H1 (cell line): ENCODE measurements around the gene SFR1. TPM values are rescaled to one million over a fixed set of nuclear protein-coding genes. Genes with fewer than 3 reads are reported as not detected.

ENCODE experiments used
- CTCF ChIA-PET: fragments of 300-600 bp; sonication (Branson Sonifier 250); formaldehyde crosslinking; loops from one replicate; lab custom pipeline; 2021; ENCODE audit not compliant: partially characterized antibody; lab: Charles Lee
- POLR2A ChIA-PET: fragments of 300-600 bp; sonication (Branson Sonifier 250); formaldehyde crosslinking; loops from one replicate; lab custom pipeline; 2021; ENCODE audit warnings: inconsistent platforms; ENCODE audit not compliant: partially characterized antibody; lab: Charles Lee
- DNase-seq, 2 experiments: peaks; one replicate each; pipeline versions ENCODE4 v3.0.0 to v3.0.0-alpha.2; 2010 to 2022; ENCODE audit warnings: low spot score in 2 of 2, low read depth in 1 of 2, mixed read lengths in 1 of 2
- FAIRE-seq: peaks from 2 replicates; lab custom pipeline; 2011; peaks lifted over from hg19 to GRCh38; lab: Jason Lieb, UNC
- H2AFZ ChIP-seq: 2 replicates; pipeline ENCODE4 v1.8.1; 2012; ENCODE audit warnings: low read length, inconsistent platforms
- H2AK5ac ChIP-seq: 2 replicates; pipeline ENCODE4 v1.6.1; 2013; ENCODE audit warnings: low read depth, low read length
- H2BK120ac ChIP-seq: replicated peaks from 2 replicates; pipeline ENCODE3; 2013; ENCODE audit warnings: low read depth, low read length, inconsistent platforms
- H2BK12ac ChIP-seq: 2 replicates; pipeline ENCODE4 v1.6.1; 2013; ENCODE audit warnings: low read depth, low read length
- H2BK15ac ChIP-seq: 2 replicates; pipeline ENCODE4 v1.6.1; 2013; ENCODE audit warnings: low read length
- H2BK20ac ChIP-seq: 2 replicates; pipeline ENCODE4 v1.6.1; 2013; ENCODE audit warnings: low read length
- H2BK5ac ChIP-seq: 2 replicates; pipeline ENCODE4 v1.6.1; 2013; ENCODE audit warnings: low read depth, low read length
- H3K14ac ChIP-seq: 2 replicates; pipeline ENCODE4 v1.6.1; 2013; ENCODE audit warnings: inconsistent platforms; ENCODE audit not compliant: insufficient read length
- H3K18ac ChIP-seq: 2 replicates; pipeline ENCODE4 v1.6.1; 2013; ENCODE audit warnings: low read length; ENCODE audit errors: extremely low read depth
- H3K23ac ChIP-seq: 2 replicates; pipeline ENCODE4 v1.6.1; 2013; ENCODE audit warnings: inconsistent platforms; ENCODE audit not compliant: insufficient read length
- H3K23me2 ChIP-seq: 2 replicates; pipeline ENCODE4 v1.6.1; 2013; ENCODE audit warnings: low read depth, low read length
- H3K27ac ChIP-seq: 2 replicates; pipeline ENCODE4 v1.6.1; 2011; ENCODE audit warnings: low read depth, low read length, inconsistent platforms
- H3K27me3 ChIP-seq, 4 experiments: replicated peaks in 1 of 4; 1 replicate in 1 of 4; 2 replicates in 3 of 4; pipeline versions ENCODE4 v1.6.1 to v1.8.1; 2011 to 2013; ENCODE audit warnings: low read length in 3 of 4, mild to moderate bottlenecking in 3 of 4, inconsistent platforms in 2 of 4, mixed read lengths in 2 of 4, moderate library complexity in 1 of 4; ENCODE audit not compliant: control insufficient read depth in 3 of 4, insufficient read depth in 3 of 4; ENCODE audit errors: extremely low read depth in 1 of 4
- H3K36me3 ChIP-seq, 4 experiments: 2 replicates each; pipeline versions ENCODE4 v1.6.1 to v1.8.1; 2011 to 2013; ENCODE audit warnings: mild to moderate bottlenecking in 4 of 4, low read length in 3 of 4, moderate library complexity in 2 of 4, control low read depth in 1 of 4, inconsistent platforms in 1 of 4; ENCODE audit not compliant: insufficient read depth in 4 of 4, control insufficient read depth in 2 of 4
- H3K4ac ChIP-seq: replicated peaks from 2 replicates; pipeline ENCODE3; 2013; ENCODE audit warnings: low read length, low read depth, mixed read lengths, inconsistent platforms; ENCODE audit not compliant: insufficient read length
- H3K4me1 ChIP-seq, 4 experiments: replicated peaks in 1 of 4; 1 replicate in 1 of 4; 2 replicates in 3 of 4; pipeline versions ENCODE4 v1.6.1 to v1.8.1; 2011 to 2013; ENCODE audit warnings: low read length in 3 of 4, inconsistent platforms in 2 of 4, mixed read lengths in 1 of 4; ENCODE audit not compliant: insufficient read depth in 4 of 4, control insufficient read depth in 3 of 4
- H3K4me2 ChIP-seq, 2 experiments: 2 replicates each; pipeline versions ENCODE4 v1.6.1 to v1.8.1; 2011 to 2013; ENCODE audit warnings: low read depth in 2 of 2, low read length in 2 of 2, control low read depth in 1 of 2, inconsistent platforms in 1 of 2, mild to moderate bottlenecking in 1 of 2; ENCODE audit not compliant: insufficient read depth in 1 of 2
- H3K4me3 ChIP-seq, 4 experiments: fragments of 200-600, 300-600 bp in 1 of 4; sonication (generic), shearing (Covaris generic), sonication (Bioruptor Twin) in 1 of 4; 2 replicates each; pipeline versions ENCODE4 v1.5.1 to v1.8.1; 2011 to 2016; ENCODE audit warnings: low read length in 4 of 4, low read depth in 3 of 4, control low read depth in 2 of 4, inconsistent platforms in 2 of 4, mild to moderate bottlenecking in 2 of 4, mixed read lengths in 1 of 4, moderate library complexity in 1 of 4; ENCODE audit not compliant: insufficient read depth in 2 of 4; ENCODE audit errors: extremely low read depth in 1 of 4
- H3K56ac ChIP-seq: replicated peaks from 2 replicates; pipeline ENCODE3; 2013; ENCODE audit warnings: low read depth, mild to moderate bottlenecking, mixed read lengths, low read length, inconsistent platforms; ENCODE audit not compliant: insufficient read length
- H3K79me1 ChIP-seq: 2 replicates; pipeline ENCODE4 v1.6.1; 2013; ENCODE audit warnings: low read depth, low read length, control low read depth
- H3K79me2 ChIP-seq, 2 experiments: 2 replicates each; pipeline versions ENCODE4 v1.6.1 to v1.8.1; 2012 to 2013; ENCODE audit warnings: low read length in 2 of 2, mild to moderate bottlenecking in 2 of 2, inconsistent platforms in 1 of 2; ENCODE audit not compliant: insufficient read depth in 2 of 2, control insufficient read depth in 1 of 2
- H3K9ac ChIP-seq, 4 experiments: replicated peaks in 1 of 4; 1 replicate in 1 of 4; 2 replicates in 3 of 4; pipeline versions ENCODE4 v1.6.1 to v1.8.1; 2011 to 2013; ENCODE audit warnings: low read depth in 3 of 4, low read length in 3 of 4, control low read depth in 2 of 4, mild to moderate bottlenecking in 2 of 4, moderate library complexity in 2 of 4, inconsistent platforms in 1 of 4; ENCODE audit errors: extremely low read depth in 1 of 4
- H3K9me3 ChIP-seq, 2 experiments: 2 replicates each; pipeline versions ENCODE4 v1.6.1 to v1.8.1; 2012 to 2013; ENCODE audit warnings: mild to moderate bottlenecking in 2 of 2, moderate library complexity in 2 of 2, control low read depth in 1 of 2, inconsistent platforms in 1 of 2, low read depth in 1 of 2, low read length in 1 of 2, mixed read lengths in 1 of 2; ENCODE audit not compliant: insufficient read depth in 2 of 2
- H4K20me1 ChIP-seq, 2 experiments: replicated peaks in 1 of 2; 2 replicates each; pipeline versions ENCODE3 to v1.8.1; 2011 to 2013; ENCODE audit warnings: inconsistent platforms in 2 of 2, low read length in 2 of 2, mild to moderate bottlenecking in 1 of 2; ENCODE audit not compliant: insufficient read depth in 2 of 2, control insufficient read depth in 1 of 2
- H4K5ac ChIP-seq: 2 replicates; pipeline ENCODE4 v1.6.1; 2013; ENCODE audit warnings: low read length, low read depth, mixed read lengths, inconsistent platforms; ENCODE audit not compliant: insufficient read length
- H4K8ac ChIP-seq: 2 replicates; pipeline ENCODE4 v1.8.0; 2013; ENCODE audit warnings: mild to moderate bottlenecking, moderate library complexity, low read length, inconsistent platforms; ENCODE audit not compliant: insufficient read depth; ENCODE audit errors: extremely low read depth
- H4K91ac ChIP-seq: replicated peaks from 2 replicates; pipeline ENCODE3; 2013; ENCODE audit warnings: low read length, mixed read lengths, inconsistent platforms; ENCODE audit not compliant: insufficient read length
- GTF2F1 ChIP-seq: IDR thresholded peaks from 2 replicates; pipeline ENCODE4 v1.6.1; 2012; ENCODE audit warnings: low read depth, low read length, improper control_type of control experiment, borderline replicate concordance
- RAD21 ChIP-seq, 2 experiments: IDR thresholded peaks in 1 of 2; conservative IDR thresholded peaks in 1 of 2; 2 replicates each; pipeline ENCODE4 v1.6.1; 2011; ENCODE audit warnings: low read depth in 2 of 2, low read length in 2 of 2, improper control_type of control experiment in 1 of 2, inconsistent platforms in 1 of 2, mild to moderate bottlenecking in 1 of 2, moderate library complexity in 1 of 2
- RFX5 ChIP-seq: IDR thresholded peaks from 2 replicates; pipeline ENCODE4 v1.6.1; 2011; ENCODE audit warnings: low read depth, low read length, improper control_type of control experiment, borderline replicate concordance
- SP4 ChIP-seq: IDR thresholded peaks from 2 replicates; pipeline ENCODE4 v1.6.1; 2012; ENCODE audit warnings: low read length, inconsistent platforms
- SUZ12 ChIP-seq: fragments of 200-600 bp; sonication (generic); IDR thresholded peaks from 2 replicates; pipeline ENCODE4 v1.6.1; 2012; ENCODE audit warnings: mild to moderate bottlenecking, inconsistent platforms, low read length, moderate library complexity, mixed read lengths
- TAF1 ChIP-seq: IDR thresholded peaks from 2 replicates; pipeline ENCODE4 v1.6.1; 2011; ENCODE audit warnings: mild to moderate bottlenecking, low read depth, low read length
- TBP ChIP-seq: IDR thresholded peaks from 2 replicates; pipeline ENCODE4 v1.6.1; 2011; ENCODE audit warnings: low read depth, low read length, improper control_type of control experiment
- WGBS, 2 experiments: shearing (Covaris generic) in 1 of 2; methylation state at CpG; one replicate each; pipeline versions ENCODE4 v1.1.6 to v1.1.7; 2013 to 2015; ENCODE audit warnings: low lambda C conversion rate in 2 of 2, mixed read lengths in 2 of 2, inconsistent platforms in 1 of 2, low coverage in 1 of 2, missing lambda C conversion rate in 1 of 2; ENCODE audit not compliant: insufficient replicate concordance in 2 of 2, insufficient coverage in 1 of 2, insufficient read length in 1 of 2; ENCODE audit errors: extremely low coverage in 1 of 2, missing lambda C conversion rate in 1 of 2; 5-methylcytosine and 5-hydroxymethylcytosine counted together
- polyA plus RNA-seq, 7 experiments: library from polyadenylated mRNA; depleted of rRNA in 3 of 7; stranded (reverse) in 5 of 7; unstranded in 2 of 7; fragments of >200 nt in 5 of 7; fragments of 200-250 nt in 2 of 7; gene quantifications; 1 replicate in 5 of 7; 2 replicates in 1 of 7; 4 replicates in 1 of 7; pipeline versions ENCODE4 v1.2.1 to v1.2.3, GENCODE V29; 2011 to 2013; ENCODE audit warnings: missing spikeins in 2 of 7, mixed read lengths in 2 of 7
- total RNA-seq: library from RNA; stranded (reverse); fragmentation: NEBNext Ultra II Directional; extraction: Animal tissue kit (Norgen Biotek cat#: 25700); gene quantifications from 2 replicates; pipeline ENCODE4 v1.2.1, GENCODE V29; 2021
- TF ChIP-seq, protein P1 (sequence below): IDR thresholded peaks from 2 replicates; pipeline ENCODE4 v1.6.1; 2012; ENCODE audit warnings: inconsistent platforms

Gene SFR1
- total and polyA plus RNA-seq, 2 of the 8 experiments (the other 6 are each of a cell fraction or from before 2014, with no cell fraction given), result 3.4 to 7.7 TPM

DNA sequence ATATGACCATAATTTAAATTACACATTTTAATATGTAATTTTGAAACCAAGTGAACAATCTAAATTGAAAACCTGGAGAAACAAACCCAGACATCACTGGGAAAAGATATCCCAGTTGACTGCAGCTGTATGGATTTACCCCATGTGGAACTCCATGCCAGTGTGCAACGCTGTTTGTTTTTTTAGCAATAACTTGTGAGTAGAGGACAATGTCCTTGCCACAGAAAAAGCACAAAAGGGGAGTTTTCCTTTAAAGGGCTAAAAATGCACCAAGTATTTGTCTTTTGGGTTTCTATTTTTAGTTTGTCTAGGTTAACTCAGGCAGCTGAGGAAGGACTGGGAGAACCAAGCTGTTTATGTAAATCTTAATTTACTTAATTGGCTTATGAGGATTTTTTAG lies 21.2 kb upstream of the SFR1 start:
- H3K14ac ChIP-seq, result no peak overlapping the region
- H2AFZ ChIP-seq, result no peak overlapping the region
- DNase-seq, result no peak
- H3K23me2 ChIP-seq, result no peaks in the 10 kb centered on the region
- FAIRE-seq, result no peak
- H4K20me1 ChIP-seq, result no peaks in the 10 kb centered on the region
- no peak overlapping the region for H3K4ac ChIP-seq
- H3K79me2 ChIP-seq, result no peaks in the 10 kb centered on the region
- no peak overlapping the region for H2BK12ac ChIP-seq
- no peak overlapping the region for H4K91ac ChIP-seq
- peaks cover 8 to 9% of the 10 kb centered on the region in 2 experiments; a peak in 3 of 4 replicates for H3K9me3 ChIP-seq
- TF ChIP-seq TBP (no peak), RFX5 (no peak), RAD21 (IDR thresholded peaks at IDR 0.05 in 1 of 2, conservative IDR thresholded peaks at IDR 0.05 in 1 of 2; ENCODE audit: low read depth in 2 of 2, low read length in 2 of 2) (no peak), GTF2F1 (no peak), SP4 (no peak), TAF1 (no peak), SUZ12 (no peak)
- TF ChIP-seq, protein P1, sequence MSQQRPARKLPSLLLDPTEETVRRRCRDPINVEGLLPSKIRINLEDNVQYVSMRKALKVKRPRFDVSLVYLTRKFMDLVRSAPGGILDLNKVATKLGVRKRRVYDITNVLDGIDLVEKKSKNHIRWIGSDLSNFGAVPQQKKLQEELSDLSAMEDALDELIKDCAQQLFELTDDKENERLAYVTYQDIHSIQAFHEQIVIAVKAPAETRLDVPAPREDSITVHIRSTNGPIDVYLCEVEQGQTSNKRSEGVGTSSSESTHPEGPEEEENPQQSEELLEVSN, result no peak
- WGBS, 2 experiments, result 0% methylated on average over 1 of the region's 1 CpG; no CpG with 5 or more reads in 1 of the 2 experiments
- no peak overlapping the region for H3K18ac ChIP-seq
- no peak overlapping the region for H2BK5ac ChIP-seq
- no peak overlapping the region for H2BK15ac ChIP-seq
- no peak overlapping the region for H4K8ac ChIP-seq
- no peaks in the 10 kb centered on the region for H3K79me1 ChIP-seq
- H2AK5ac ChIP-seq, result no peak overlapping the region
- ChIA-PET POLR2A (interaction anchor here (1.3 kb wide), 1 partner anchor 21 kb away, joined by 5 read pairs; the partner anchor contains the start of gene SFR1), CTCF (no interaction called here)
- no peak overlapping the region for H3K9ac ChIP-seq
- no peak overlapping the region for H3K27ac ChIP-seq
- no peak overlapping the region for H2BK120ac ChIP-seq
- no peak overlapping the region for H3K4me2 ChIP-seq
- no peaks in the 10 kb centered on the region for H3K27me3 ChIP-seq
- H3K4me3 ChIP-seq, result no peak overlapping the region
- no peak overlapping the region for H4K5ac ChIP-seq
- no peak overlapping the region for H3K56ac ChIP-seq
- no peaks in the 10 kb centered on the region for H3K4me1 ChIP-seq
- no peak overlapping the region for H3K23ac ChIP-seq
- no peaks in the 10 kb centered on the region for H3K36me3 ChIP-seq
- H2BK20ac ChIP-seq, result no peak overlapping the region
